Activated CD4-positive, alpha-beta T cell treated with anti-CD3 and anti-CD28 coated beads, Interleukin-2, amount 50 U/mL, for 1 hour (primary cell): ENCODE data around the gene PIM1.
"Not testable (repeated sequence)": the region's sequence is repeated elsewhere in the genome, so short reads cannot be mapped to it uniquely, and the experiment has no call there.

Experiments
- DNase-seq: peaks from one replicate; pipeline ENCODE4 v3.0.0-alpha.2; 2020

PIM1 gene

GRCh38 chr6:37194886-37195285 is 24.9 kb downstream of the PIM1 start:
- DNase-seq: not testable (repeated sequence)

- DNase-seq: not testable (repeated sequence)
Measured at GRCh38 chr6:37196451-37196850, 26.5 kb downstream of the PIM1 start.

GRCh38 chr6:37200085-37200484 is 30.1 kb downstream of the PIM1 start:
- DNase-seq: no peak

GRCh38 chr6:37201726-37202125 is 31.8 kb downstream of the PIM1 start:
- DNase-seq: no peak

- no peak for DNase-seq
Measured at GRCh38 chr6:37202788-37203491, 33.0 kb downstream of the PIM1 start.

- DNase-seq: no peak
Measured at GRCh38 chr6:37204014-37204751, 34.2 kb downstream of the PIM1 start.

- no peak for DNase-seq
Measured at GRCh38 chr6:37205175-37205996, 35.4 kb downstream of the PIM1 start.

- DNase-seq: no peak
Measured at GRCh38 chr6:37205997-37206340, 36.0 kb downstream of the PIM1 start.

- DNase-seq: no peak
Measured at GRCh38 chr6:37206622-37207021, 36.7 kb downstream of the PIM1 start.

- DNase-seq: peak; percentile 88
Measured at GRCh38 chr6:37207903-37208456, 38.0 kb downstream of the PIM1 start.

- no peak for DNase-seq
Measured at GRCh38 chr6:37208793-37209192, 38.8 kb downstream of the PIM1 start.

- peak; percentile 56 for DNase-seq
Measured at GRCh38 chr6:37209461-37210205, 39.7 kb downstream of the PIM1 start.

- DNase-seq: peak; percentile 72
Measured at GRCh38 chr6:37210313-37210968, 40.5 kb downstream of the PIM1 start.

- no peak for DNase-seq
Measured at GRCh38 chr6:37212268-37212667, 42.3 kb downstream of the PIM1 start.

GRCh38 chr6:37218061-37218460 is 48.1 kb downstream of the PIM1 start:
- DNase-seq: no peak

- no peak for DNase-seq
Measured at GRCh38 chr6:37218511-37218910, 48.6 kb downstream of the PIM1 start.

GRCh38 chr6:37221585-37222124 is 51.7 kb downstream of the PIM1 start:
- no peak for DNase-seq

- peak; percentile 57 for DNase-seq
Measured at GRCh38 chr6:37222125-37222967, 52.4 kb downstream of the PIM1 start.

GRCh38 chr6:37222992-37223391 is 53.0 kb downstream of the PIM1 start:
- no peak for DNase-seq
